Astrocyte (in vitro differentiated cells and primary cell): ENCODE data around the gene RALGAPA2.

Experiments used
- CTCF ChIP-seq: IDR thresholded peaks from 2 replicates; pipeline ENCODE4 v1.5.1; 2011; ENCODE audit warnings: low read depth, mild to moderate bottlenecking, inconsistent platforms, low read length, moderate library complexity; ENCODE audit not compliant: insufficient read depth
- EZH2 ChIP-seq: IDR thresholded peaks from 2 replicates; pipeline ENCODE4 v1.6.1; 2012; ENCODE audit warnings: mild to moderate bottlenecking, low read length, inconsistent platforms; ENCODE audit not compliant: insufficient read depth

DNA sequence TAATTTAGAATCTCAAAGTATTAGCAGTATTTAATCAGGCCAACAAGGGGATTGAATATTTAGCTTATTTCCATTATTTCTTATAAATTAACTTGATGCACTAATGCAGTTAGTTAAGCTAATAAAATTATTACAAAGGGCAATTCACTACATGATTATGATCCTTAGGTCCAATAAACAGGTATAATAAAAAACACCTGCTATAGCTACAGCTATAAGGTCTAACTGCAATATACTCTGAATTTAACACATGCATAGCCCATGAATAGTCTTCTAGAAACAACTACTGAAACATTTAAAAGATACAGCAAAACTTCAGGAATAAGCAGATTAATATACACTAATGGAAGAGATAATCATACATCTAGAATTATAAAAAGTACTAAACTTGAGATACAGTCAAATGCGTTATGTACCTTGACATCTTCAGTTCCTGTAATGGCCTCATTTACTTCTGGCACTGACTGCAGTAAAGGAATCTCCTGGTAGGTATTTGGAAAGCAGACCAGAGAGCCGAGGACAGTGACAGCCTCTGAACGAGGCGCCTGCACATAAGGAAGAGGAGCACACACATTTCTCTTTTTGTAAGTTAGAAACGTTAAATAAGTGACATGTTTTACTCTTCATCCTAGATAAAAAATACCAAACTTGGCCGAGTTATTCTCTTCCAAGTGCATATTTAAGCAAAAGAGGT is 176.1 kb downstream of the RALGAPA2 start:
- TF ChIP-seq CTCF, result no peak
- TF ChIP-seq EZH2, result no peak
